Measurements from ENCODE around the gene DISC1.

- TF ChIP-seq CTCF (IDR thresholded peaks at IDR 0.05; ENCODE audit: insufficient read depth, low read length, poor library complexity, severe bottlenecking) = no peak
- TF ChIP-seq EZH2phosphoT487 (conservative IDR thresholded peaks at IDR 0.05; ENCODE audit: low read length) = no peak
Observed at GRCh38 chr1:231896806-231897205, 270.2 kb downstream of the DISC1 start.
